ENCODE results near the gene CHERP.

The CHERP gene

GRCh38 chr19:16582486-16583261 lies 40.4 kb upstream of the CHERP start:
- no peaks in the 10 kb centered on the region for H3K9me3 Mint-ChIP-seq
- H3K36me3 Mint-ChIP-seq (ENCODE audit: low read depth) = peaks cover 7% of the 10 kb centered on the region
- no peak overlapping the region for H3K4me3 Mint-ChIP-seq
- peak overlapping the region; percentile 91 for H3K27ac Mint-ChIP-seq
- peaks cover 53% of the 10 kb centered on the region for H3K4me1 Mint-ChIP-seq (ENCODE audit: low read depth)
- no peaks in the 10 kb centered on the region for H3K27me3 Mint-ChIP-seq (ENCODE audit: low read depth)

GRCh38 chr19:16581971-16582343 lies 39.7 kb upstream of the CHERP start:
- H3K27ac Mint-ChIP-seq = peak overlapping the region; percentile 49
- no peaks in the 10 kb centered on the region for H3K27me3 Mint-ChIP-seq (ENCODE audit: low read depth)
- peaks cover 8% of the 10 kb centered on the region for H3K36me3 Mint-ChIP-seq (ENCODE audit: low read depth)
- H3K4me3 Mint-ChIP-seq = no peak overlapping the region
- no peaks in the 10 kb centered on the region for H3K9me3 Mint-ChIP-seq
- H3K4me1 Mint-ChIP-seq (ENCODE audit: low read depth) = peaks cover 47% of the 10 kb centered on the region

GRCh38 chr19:16581145-16581970 lies 39.1 kb upstream of the CHERP start:
- Mint-ChIP-seq H3K4me1 (ENCODE audit: low read depth) (peaks cover 44% of the 10 kb centered on the region), H3K36me3 (ENCODE audit: low read depth) (peaks cover 8% of the 10 kb centered on the region), H3K4me3 (no peak overlapping the region), H3K27me3 (ENCODE audit: low read depth) (no peaks in the 10 kb centered on the region), H3K27ac (peak overlapping the region; percentile 59), H3K9me3 (no peaks in the 10 kb centered on the region)

GRCh38 chr19:16579381-16579780 lies 37.1 kb upstream of the CHERP start:
- no peak overlapping the region for H3K4me3 Mint-ChIP-seq
- peak overlapping the region; percentile 50 for H3K27ac Mint-ChIP-seq
- no peaks in the 10 kb centered on the region for H3K9me3 Mint-ChIP-seq
- H3K4me1 Mint-ChIP-seq (ENCODE audit: low read depth) = peaks cover 32% of the 10 kb centered on the region
- no peaks in the 10 kb centered on the region for H3K27me3 Mint-ChIP-seq (ENCODE audit: low read depth)
- H3K36me3 Mint-ChIP-seq (ENCODE audit: low read depth) = peaks cover 14% of the 10 kb centered on the region

GRCh38 chr19:16577531-16577985 lies 35.3 kb upstream of the CHERP start:
- H3K36me3 Mint-ChIP-seq (ENCODE audit: low read depth) = peaks cover 26% of the 10 kb centered on the region
- no peaks in the 10 kb centered on the region for H3K27me3 Mint-ChIP-seq (ENCODE audit: low read depth)
- no peak overlapping the region for H3K27ac Mint-ChIP-seq
- H3K4me3 Mint-ChIP-seq = no peak overlapping the region
- peaks cover 32% of the 10 kb centered on the region for H3K4me1 Mint-ChIP-seq (ENCODE audit: low read depth)
- no peaks in the 10 kb centered on the region for H3K9me3 Mint-ChIP-seq

- Mint-ChIP-seq H3K4me1 (ENCODE audit: low read depth) (peaks cover 32% of the 10 kb centered on the region), H3K27me3 (ENCODE audit: low read depth) (no peaks in the 10 kb centered on the region), H3K36me3 (ENCODE audit: low read depth) (peaks cover 29% of the 10 kb centered on the region), H3K27ac (no peak overlapping the region), H3K4me3 (no peak overlapping the region), H3K9me3 (no peaks in the 10 kb centered on the region)
Observed at GRCh38 chr19:16576690-16577530, 34.7 kb upstream of the CHERP start.

- no peaks in the 10 kb centered on the region for H3K9me3 Mint-ChIP-seq
- no peak overlapping the region for H3K4me3 Mint-ChIP-seq
- H3K4me1 Mint-ChIP-seq (ENCODE audit: low read depth) = peaks cover 36% of the 10 kb centered on the region
- no peaks in the 10 kb centered on the region for H3K27me3 Mint-ChIP-seq (ENCODE audit: low read depth)
- peaks cover 30% of the 10 kb centered on the region for H3K36me3 Mint-ChIP-seq (ENCODE audit: low read depth)
- no peak overlapping the region for H3K27ac Mint-ChIP-seq
Observed at GRCh38 chr19:16575861-16576689, 33.8 kb upstream of the CHERP start.

- peaks cover 38% of the 10 kb centered on the region for H3K4me1 Mint-ChIP-seq (ENCODE audit: low read depth)
- no peak overlapping the region for H3K4me3 Mint-ChIP-seq
- H3K9me3 Mint-ChIP-seq = no peaks in the 10 kb centered on the region
- peak overlapping the region; percentile 16 for H3K27ac Mint-ChIP-seq
- peaks cover 30% of the 10 kb centered on the region for H3K36me3 Mint-ChIP-seq (ENCODE audit: low read depth)
- no peaks in the 10 kb centered on the region for H3K27me3 Mint-ChIP-seq (ENCODE audit: low read depth)
Observed at GRCh38 chr19:16575282-16575681, 33.0 kb upstream of the CHERP start.

- H3K27ac Mint-ChIP-seq = peak overlapping the region; percentile 41
- peaks cover 45% of the 10 kb centered on the region for H3K4me1 Mint-ChIP-seq (ENCODE audit: low read depth)
Observed at GRCh38 chr19:16573925-16574324, 31.7 kb upstream of the CHERP start.

GRCh38 chr19:16573296-16573695 lies 31.1 kb upstream of the CHERP start:
- H3K36me3 Mint-ChIP-seq (ENCODE audit: low read depth) = peaks cover 40% of the 10 kb centered on the region
- H3K27ac Mint-ChIP-seq = peak overlapping the region; percentile 97
- no peaks in the 10 kb centered on the region for H3K27me3 Mint-ChIP-seq (ENCODE audit: low read depth)
- H3K4me1 Mint-ChIP-seq (ENCODE audit: low read depth) = peaks cover 47% of the 10 kb centered on the region
- no peaks in the 10 kb centered on the region for H3K9me3 Mint-ChIP-seq
- peak overlapping the region; percentile 95 for H3K4me3 Mint-ChIP-seq

More at GRCh38 chr19:16573925-16574324, 31.7 kb upstream of the CHERP start:
- H3K9me3 Mint-ChIP-seq = no peaks in the 10 kb centered on the region
- peak overlapping the region; percentile 95 for H3K4me3 Mint-ChIP-seq
- no peaks in the 10 kb centered on the region for H3K27me3 Mint-ChIP-seq (ENCODE audit: low read depth)
- peaks cover 40% of the 10 kb centered on the region for H3K36me3 Mint-ChIP-seq (ENCODE audit: low read depth)

GRCh38 chr19:16572332-16573211 lies 30.3 kb upstream of the CHERP start, which contains the start of gene SLC35E1:
Gene SLC35E1 (minus strand): TSS chr19:16572415. CDS start chr19:16572364, 51 bp downstream.
- Mint-ChIP-seq H3K36me3 (ENCODE audit: low read depth) (peaks cover 42% of the 10 kb centered on the region), H3K4me3 (peak within 1 kb of the TSS; percentile 95), H3K27me3 (ENCODE audit: low read depth) (no peaks in the 10 kb centered on the region), H3K9me3 (no peaks in the 10 kb centered on the region), H3K4me1 (ENCODE audit: low read depth) (peaks cover 52% of the 10 kb centered on the region), H3K27ac (peak within 1 kb of the TSS; percentile 97)

GRCh38 chr19:16571822-16572331 lies 29.6 kb upstream of the CHERP start:
- Mint-ChIP-seq H3K9me3 (no peaks in the 10 kb centered on the region), H3K36me3 (ENCODE audit: low read depth) (peaks cover 42% of the 10 kb centered on the region), H3K27me3 (ENCODE audit: low read depth) (no peaks in the 10 kb centered on the region), H3K27ac (peak overlapping the region; percentile 83), H3K4me3 (peak overlapping the region; percentile 90), H3K4me1 (ENCODE audit: low read depth) (peaks cover 53% of the 10 kb centered on the region)
